ENCODE data around the gene STX17. TPM values are rescaled to one million over a fixed set of nuclear protein-coding genes. Genes with fewer than 3 reads are reported as not detected.
A peak's percentile ranks its signal among the peaks of the same experiment; 100 is the strongest.
"Not testable (repeated sequence)": the region's sequence is repeated elsewhere in the genome, so short reads cannot be mapped to it uniquely, and the experiment has no call there.

The STX17 gene
- 19.4 to 22.5 TPM (median 20.2 TPM) in 3 replicates for total RNA-seq
- long read RNA-seq, partial matches to known transcripts: 2 of 6 reads
- long read RNA-seq, other reads (novel, unspliced or antisense): 0 of 6 reads

GRCh38 chr9:99906403-99907207, at the start of gene STX17:
TSS of gene STX17 (plus strand) at chr9:99906654. CDS start at chr9:99915240, 8,586 bp downstream.
- Mint-ChIP-seq H3K27me3 (ENCODE audit: low read depth) (peaks cover 10% of the 10 kb centered on the region), H3K4me3 (ENCODE audit: unreplicated experiment) (peak within 1 kb of the TSS; percentile 98), H3K36me3 (ENCODE audit: low read depth) (peaks cover 2% of the 10 kb centered on the region), H3K27ac (ENCODE audit: unreplicated experiment) (peak within 1 kb of the TSS; percentile 95), H3K9me3 (ENCODE audit: low read depth) (peaks cover 3% of the 10 kb centered on the region), H3K4me1 (ENCODE audit: low read depth) (peaks cover 16% of the 10 kb centered on the region)
- peak; percentile 72 for DNase-seq (ENCODE audit: low spot score)
- peak; percentile 26 for TF ChIP-seq CTCF (IDR thresholded peaks at IDR 0.05)

GRCh38 chr9:99857576-99857975, 48.9 kb upstream of the STX17 start:
- not testable (repeated sequence) for H3K27ac Mint-ChIP-seq (ENCODE audit: unreplicated experiment); H3K4me1 Mint-ChIP-seq (ENCODE audit: low read depth); DNase-seq (ENCODE audit: low spot score); H3K4me3 Mint-ChIP-seq (ENCODE audit: unreplicated experiment); H3K9me3 Mint-ChIP-seq (ENCODE audit: low read depth); H3K36me3 Mint-ChIP-seq (ENCODE audit: low read depth); H3K27me3 Mint-ChIP-seq (ENCODE audit: low read depth)

- Mint-ChIP-seq H3K27me3 (ENCODE audit: low read depth) (no peaks in the 10 kb centered on the region), H3K4me3 (ENCODE audit: unreplicated experiment) (no peak overlapping the region), H3K27ac (ENCODE audit: unreplicated experiment) (no peak overlapping the region), H3K4me1 (ENCODE audit: low read depth) (no peaks in the 10 kb centered on the region), H3K36me3 (ENCODE audit: low read depth) (no peaks in the 10 kb centered on the region), H3K9me3 (ENCODE audit: low read depth) (peaks cover 3% of the 10 kb centered on the region)
- DNase-seq (ENCODE audit: low spot score): no peak
- TF ChIP-seq CTCF (IDR thresholded peaks at IDR 0.05): no peak
Measured at GRCh38 chr9:99858087-99858486, 48.4 kb upstream of the STX17 start.

- no peaks in the 10 kb centered on the region for H3K36me3 Mint-ChIP-seq (ENCODE audit: low read depth)
- TF ChIP-seq CTCF (IDR thresholded peaks at IDR 0.05): no peak
- H3K27me3 Mint-ChIP-seq (ENCODE audit: low read depth): no peaks in the 10 kb centered on the region
- DNase-seq (ENCODE audit: low spot score): no peak
- peaks cover 3% of the 10 kb centered on the region for H3K9me3 Mint-ChIP-seq (ENCODE audit: low read depth)
- no peak overlapping the region for H3K27ac Mint-ChIP-seq (ENCODE audit: unreplicated experiment)
- H3K4me1 Mint-ChIP-seq (ENCODE audit: low read depth): no peaks in the 10 kb centered on the region
- H3K4me3 Mint-ChIP-seq (ENCODE audit: unreplicated experiment): no peak overlapping the region
Measured at GRCh38 chr9:99859243-99859980, 47.0 kb upstream of the STX17 start.

- no peak overlapping the region for H3K27ac Mint-ChIP-seq (ENCODE audit: unreplicated experiment)
- H3K27me3 Mint-ChIP-seq (ENCODE audit: low read depth): no peaks in the 10 kb centered on the region
- H3K36me3 Mint-ChIP-seq (ENCODE audit: low read depth): no peaks in the 10 kb centered on the region
- no peak overlapping the region for H3K4me3 Mint-ChIP-seq (ENCODE audit: unreplicated experiment)
- H3K4me1 Mint-ChIP-seq (ENCODE audit: low read depth): no peaks in the 10 kb centered on the region
- no peak for TF ChIP-seq CTCF (IDR thresholded peaks at IDR 0.05)
- no peaks in the 10 kb centered on the region for H3K9me3 Mint-ChIP-seq (ENCODE audit: low read depth)
- no peak for DNase-seq (ENCODE audit: low spot score)
Measured at GRCh38 chr9:99860266-99860665, 46.2 kb upstream of the STX17 start.

Data from chondrocyte (in vitro differentiated cells).